WI38 (cell line): ENCODE data around the gene TNFAIP8L3.

Experiments used
- H3K4me3 ChIP-seq: 2 replicates; pipeline ENCODE4 v1.5.1; 2011; ENCODE audit warnings: low read depth, mild to moderate bottlenecking, control low read depth, low read length
- TF ChIP-seq, protein P1 (sequence below): IDR thresholded peaks from 2 replicates; pipeline ENCODE4 v1.5.1; 2012; ENCODE audit warnings: low read depth, mild to moderate bottlenecking, control low read depth, low read length

TNFAIP8L3 gene

DNA sequence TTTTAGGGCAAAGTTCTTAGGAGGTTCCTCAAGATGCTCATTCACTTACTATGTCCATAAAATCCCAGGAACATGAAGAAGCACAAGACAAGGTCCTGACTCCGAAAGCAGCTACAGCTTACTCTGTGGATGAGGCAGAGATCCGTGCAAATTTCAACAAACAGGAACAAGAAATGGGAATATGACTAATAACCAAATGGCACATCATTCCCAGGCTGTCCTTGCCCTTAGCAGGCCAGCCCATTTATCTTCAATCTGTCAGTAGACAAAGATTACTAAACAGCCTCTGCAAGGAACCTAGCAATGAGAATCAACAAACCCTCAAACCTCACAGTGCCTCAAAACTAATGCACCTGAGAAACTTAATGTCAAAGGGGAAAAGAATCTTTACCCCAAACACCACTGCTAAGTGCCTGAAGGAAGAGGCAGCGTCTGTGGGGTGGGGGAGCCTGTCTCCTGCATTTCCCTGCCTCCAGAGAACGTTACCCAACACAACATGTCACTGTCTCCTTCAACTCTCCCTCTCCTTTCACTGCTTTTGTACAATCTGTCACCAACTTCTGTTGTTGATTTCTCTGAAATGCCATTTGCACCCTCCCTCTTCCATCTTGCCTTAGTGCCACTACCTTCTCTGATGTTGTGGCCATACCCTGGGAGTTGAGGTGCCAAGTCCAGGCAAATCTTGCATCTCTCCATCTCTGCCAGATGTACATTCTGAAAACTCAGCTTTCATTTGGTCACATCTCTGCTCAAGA lies 4.8 kb downstream of the TNFAIP8L3 start:
- TF ChIP-seq, protein P1, sequence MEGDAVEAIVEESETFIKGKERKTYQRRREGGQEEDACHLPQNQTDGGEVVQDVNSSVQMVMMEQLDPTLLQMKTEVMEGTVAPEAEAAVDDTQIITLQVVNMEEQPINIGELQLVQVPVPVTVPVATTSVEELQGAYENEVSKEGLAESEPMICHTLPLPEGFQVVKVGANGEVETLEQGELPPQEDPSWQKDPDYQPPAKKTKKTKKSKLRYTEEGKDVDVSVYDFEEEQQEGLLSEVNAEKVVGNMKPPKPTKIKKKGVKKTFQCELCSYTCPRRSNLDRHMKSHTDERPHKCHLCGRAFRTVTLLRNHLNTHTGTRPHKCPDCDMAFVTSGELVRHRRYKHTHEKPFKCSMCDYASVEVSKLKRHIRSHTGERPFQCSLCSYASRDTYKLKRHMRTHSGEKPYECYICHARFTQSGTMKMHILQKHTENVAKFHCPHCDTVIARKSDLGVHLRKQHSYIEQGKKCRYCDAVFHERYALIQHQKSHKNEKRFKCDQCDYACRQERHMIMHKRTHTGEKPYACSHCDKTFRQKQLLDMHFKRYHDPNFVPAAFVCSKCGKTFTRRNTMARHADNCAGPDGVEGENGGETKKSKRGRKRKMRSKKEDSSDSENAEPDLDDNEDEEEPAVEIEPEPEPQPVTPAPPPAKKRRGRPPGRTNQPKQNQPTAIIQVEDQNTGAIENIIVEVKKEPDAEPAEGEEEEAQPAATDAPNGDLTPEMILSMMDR: no peak
- no peak overlapping the region for H3K4me3 ChIP-seq

DNA sequence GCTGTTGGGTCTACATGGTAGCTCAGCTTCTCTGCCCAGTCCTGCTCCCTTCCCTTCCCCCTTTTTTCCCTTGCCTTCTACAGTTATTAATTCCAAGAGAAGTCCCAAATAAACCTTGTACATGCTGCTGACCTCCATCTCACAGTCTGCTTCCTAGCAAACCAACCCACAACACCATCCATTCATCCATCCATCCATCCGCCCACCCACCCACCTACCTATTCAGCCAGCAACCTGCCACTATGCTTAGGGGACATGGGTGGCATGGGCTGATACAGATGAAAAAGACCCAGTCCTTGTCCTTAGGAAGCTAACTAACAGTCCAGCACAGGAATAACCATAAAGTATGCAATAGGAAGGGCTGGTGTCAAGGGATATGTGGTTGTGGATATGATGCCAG lies 5.7 kb downstream of the TNFAIP8L3 start:
- no peak overlapping the region for H3K4me3 ChIP-seq
- TF ChIP-seq, protein P1: no peak

DNA sequence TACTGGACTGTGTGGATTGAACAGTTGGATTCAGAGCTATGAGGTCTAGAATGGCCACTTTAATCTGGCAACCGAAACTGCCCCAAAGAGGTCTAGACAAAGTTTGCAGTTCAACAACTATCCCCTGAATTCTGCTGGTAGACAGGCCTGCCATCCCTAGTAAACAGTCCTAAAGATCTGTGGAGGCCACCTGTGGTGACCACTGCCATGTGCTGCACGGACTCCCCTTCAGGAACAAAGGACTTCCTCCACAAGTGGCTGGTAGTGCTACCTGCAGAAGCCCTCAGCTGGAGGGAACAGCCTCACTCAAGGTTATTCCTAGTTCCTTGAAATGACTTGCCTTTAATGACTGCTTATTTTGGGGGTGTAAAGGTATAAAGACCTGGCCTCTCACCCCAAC lies 6.1 kb downstream of the TNFAIP8L3 start:
- TF ChIP-seq, protein P1: no peak
- no peak overlapping the region for H3K4me3 ChIP-seq

DNA sequence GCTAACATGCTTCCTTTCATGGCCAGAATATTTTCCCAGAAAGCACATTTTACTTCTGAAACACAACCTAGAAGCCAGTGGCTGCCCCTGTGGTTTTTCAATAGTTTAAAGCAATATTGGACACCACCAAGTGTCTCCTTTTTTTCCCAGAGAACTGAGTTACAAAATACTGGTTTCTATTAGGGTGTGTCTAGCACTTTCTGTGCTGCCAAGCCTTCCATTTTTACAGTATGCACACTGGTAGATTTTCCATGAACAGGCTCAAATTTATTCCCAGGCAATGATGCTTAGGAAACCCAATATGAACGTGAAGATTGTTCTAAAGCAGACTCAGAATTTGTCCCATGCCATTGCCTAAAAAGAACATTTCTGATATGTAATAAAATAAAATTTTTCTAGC lies 7.2 kb downstream of the TNFAIP8L3 start:
- TF ChIP-seq, protein P1: no peak
- no peak overlapping the region for H3K4me3 ChIP-seq

DNA sequence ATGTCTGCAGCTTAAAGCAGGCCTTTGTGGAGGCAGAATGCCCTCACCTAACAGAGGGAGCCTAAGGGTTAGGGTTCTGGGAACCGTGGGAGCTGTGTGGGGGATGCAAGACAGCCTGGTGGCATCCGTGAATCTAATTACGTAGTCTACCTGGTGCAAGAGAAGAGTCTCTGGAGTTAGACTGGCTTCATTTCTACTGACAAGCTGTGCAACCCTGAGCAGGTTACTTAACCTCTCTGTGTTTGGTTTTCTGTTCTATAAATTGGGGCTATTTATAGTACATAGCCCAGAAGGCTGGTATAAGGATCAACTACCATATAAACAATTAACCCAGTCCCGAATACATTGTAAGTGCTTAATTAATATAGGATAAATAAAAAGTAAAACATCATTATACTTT lies 8.3 kb downstream of the TNFAIP8L3 start:
- TF ChIP-seq, protein P1: no peak
- H3K4me3 ChIP-seq: no peak overlapping the region

DNA sequence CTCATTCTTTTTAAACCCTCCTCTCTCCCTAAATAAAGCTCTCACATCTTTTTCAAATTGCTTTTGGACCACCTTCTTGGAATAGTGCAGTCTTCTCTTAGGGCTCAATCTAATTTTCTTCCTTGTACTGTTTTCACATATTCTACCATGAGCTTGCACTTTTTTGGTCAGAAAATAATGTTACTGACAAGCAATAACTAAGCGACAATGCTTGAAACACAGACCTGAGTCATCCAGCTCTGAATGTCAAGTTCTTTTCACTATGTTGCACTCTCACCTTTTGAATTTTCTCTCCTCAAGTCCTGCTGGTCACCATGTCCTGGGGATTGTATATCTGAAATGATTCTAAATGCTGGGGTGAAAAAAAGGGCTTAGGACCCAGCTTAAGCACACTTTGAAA lies 8.9 kb downstream of the TNFAIP8L3 start:
- no peak overlapping the region for H3K4me3 ChIP-seq
- TF ChIP-seq, protein P1: no peak

DNA sequence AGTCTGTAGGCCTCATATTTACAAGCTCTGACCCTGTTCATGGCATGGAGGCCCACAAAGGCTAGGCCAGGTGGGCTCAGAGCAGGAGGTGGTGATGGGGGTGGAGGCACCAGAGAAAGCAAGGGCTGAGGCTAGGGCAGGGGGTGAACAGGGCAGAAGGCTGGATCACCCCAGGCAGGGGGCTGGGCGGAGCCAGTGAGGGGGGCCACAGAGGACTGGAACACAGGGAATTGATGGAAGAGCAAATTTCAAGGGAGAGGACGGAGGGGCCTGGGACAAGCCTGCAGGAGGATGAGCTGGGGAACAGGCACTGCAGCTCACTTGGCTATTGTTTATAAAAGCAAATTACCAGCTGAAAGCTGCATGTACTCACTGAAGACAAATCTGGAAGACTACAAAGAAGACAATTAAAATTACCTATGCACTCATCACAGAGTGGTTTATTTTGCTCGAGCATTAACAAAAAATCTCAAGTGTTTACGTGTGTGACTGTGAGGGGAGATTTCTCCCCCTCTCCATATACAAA lies 11.0 kb downstream of the TNFAIP8L3 start:
- no peak overlapping the region for H3K4me3 ChIP-seq
- TF ChIP-seq, protein P1: no peak
